ENCODE measurements around the gene ANKRD6. TPM values are rescaled to one million over a fixed set of nuclear protein-coding genes. Genes with fewer than 3 reads are reported as not detected.

The ANKRD6 gene
- total RNA-seq, 1 experiment from 2014 or later: 20.5 TPM

- intact Hi-C loops (cut with micrococcal nuclease; ENCODE audit: unreplicated experiment): no loop called here
- Mint-ChIP-seq H3K4me1 (ENCODE audit: low read depth, unreplicated experiment) (no peaks in the 10 kb centered on the region), H3K36me3 (ENCODE audit: insufficient read depth, unreplicated experiment) (no peaks in the 10 kb centered on the region), H3K27me3 (ENCODE audit: insufficient read depth, unreplicated experiment) (no peaks in the 10 kb centered on the region), H3K9me3 (ENCODE audit: unreplicated experiment) (no peaks in the 10 kb centered on the region), H3K4me3 (ENCODE audit: unreplicated experiment) (no peak overlapping the region), H3K27ac (ENCODE audit: unreplicated experiment) (no peak overlapping the region)
- Histone ChIP-seq H3K4me3 (ENCODE audit: low read depth, low read length) (no peak overlapping the region), H3K36me3 (ENCODE audit: control insufficient read depth, insufficient read depth, low read length) (no peaks in the 10 kb centered on the region), H3K9me3 (no peaks in the 10 kb centered on the region), H3K27me3 (replicated peaks; ENCODE audit: control insufficient read depth, insufficient read depth, low read length) (no peaks in the 10 kb centered on the region), H3K4me1 (no peaks in the 10 kb centered on the region)
- CTCF ChIA-PET: interaction anchor here (0.7 to 1.3 kb wide), 2 partner anchors 14 to 90 kb away, joined by 3 read pairs; no protein-coding TSS in a partner anchor
- no TSS peak for BruUV-seq (replicated peaks)
- DNase-seq: no peak
- POLR2A ChIA-PET: no interaction called here
- no peak for TF ChIP-seq CTCF (IDR thresholded peaks at IDR 0.05; ENCODE audit: insufficient read depth in 1 of 2, low read depth in 1 of 2, low read length in 1 of 2, severe bottlenecking in 1 of 2, unreplicated experiment in 1 of 2)
Observed at GRCh38 chr6:89584539-89584938, 151.6 kb downstream of the ANKRD6 start.

- no peaks in the 10 kb centered on the region for H3K9me3 Mint-ChIP-seq (ENCODE audit: unreplicated experiment)
- TF ChIP-seq CTCF (IDR thresholded peaks at IDR 0.05; ENCODE audit: insufficient read depth in 1 of 2, low read depth in 1 of 2, low read length in 1 of 2, severe bottlenecking in 1 of 2, unreplicated experiment in 1 of 2): no peak
- no TSS peak for BruUV-seq (replicated peaks)
- no peaks in the 10 kb centered on the region for H3K4me1 Mint-ChIP-seq (ENCODE audit: low read depth, unreplicated experiment)
- DNase-seq: no peak
- H3K4me3 Mint-ChIP-seq (ENCODE audit: unreplicated experiment): no peak overlapping the region
- intact Hi-C loops (cut with micrococcal nuclease; ENCODE audit: unreplicated experiment): no loop called here
- ChIA-PET CTCF (no interaction called here), POLR2A (no interaction called here)
- no peaks in the 10 kb centered on the region for H3K36me3 ChIP-seq (ENCODE audit: control insufficient read depth, insufficient read depth, low read length)
- no peaks in the 10 kb centered on the region for H3K9me3 ChIP-seq
- H3K4me3 ChIP-seq (ENCODE audit: low read depth, low read length): no peak overlapping the region
- H3K27me3 ChIP-seq (replicated peaks; ENCODE audit: control insufficient read depth, insufficient read depth, low read length): no peaks in the 10 kb centered on the region
- H3K27me3 Mint-ChIP-seq (ENCODE audit: insufficient read depth, unreplicated experiment): no peaks in the 10 kb centered on the region
- no peak overlapping the region for H3K27ac Mint-ChIP-seq (ENCODE audit: unreplicated experiment)
- H3K4me1 ChIP-seq: no peaks in the 10 kb centered on the region
- H3K36me3 Mint-ChIP-seq (ENCODE audit: insufficient read depth, unreplicated experiment): no peaks in the 10 kb centered on the region
Observed at GRCh38 chr6:89585154-89585553, 152.2 kb downstream of the ANKRD6 start.

GRCh38 chr6:89589297-89590025, 156.5 kb downstream of the ANKRD6 start:
- Histone ChIP-seq H3K27me3 (replicated peaks; ENCODE audit: control insufficient read depth, insufficient read depth, low read length) (no peaks in the 10 kb centered on the region), H3K36me3 (ENCODE audit: control insufficient read depth, insufficient read depth, low read length) (no peaks in the 10 kb centered on the region), H3K4me3 (ENCODE audit: low read depth, low read length) (no peak overlapping the region), H3K9me3 (no peaks in the 10 kb centered on the region), H3K4me1 (no peaks in the 10 kb centered on the region)
- DNase-seq: no peak
- no peak overlapping the region for H3K27ac Mint-ChIP-seq (ENCODE audit: unreplicated experiment)
- no peaks in the 10 kb centered on the region for H3K9me3 Mint-ChIP-seq (ENCODE audit: unreplicated experiment)
- no peak for TF ChIP-seq CTCF (IDR thresholded peaks at IDR 0.05; ENCODE audit: insufficient read depth in 1 of 2, low read depth in 1 of 2, low read length in 1 of 2, severe bottlenecking in 1 of 2, unreplicated experiment in 1 of 2)
- H3K4me3 Mint-ChIP-seq (ENCODE audit: unreplicated experiment): no peak overlapping the region
- ChIA-PET CTCF (no interaction called here), POLR2A (interaction anchor here (0.5 kb wide), 1 partner anchor 163 kb away, joined by 3 read pairs; no protein-coding TSS in a partner anchor)
- intact Hi-C loops (cut with micrococcal nuclease; ENCODE audit: unreplicated experiment): no loop called here
- BruUV-seq (replicated peaks): no TSS peak
- no peaks in the 10 kb centered on the region for H3K4me1 Mint-ChIP-seq (ENCODE audit: low read depth, unreplicated experiment)
- no peaks in the 10 kb centered on the region for H3K27me3 Mint-ChIP-seq (ENCODE audit: insufficient read depth, unreplicated experiment)
- H3K36me3 Mint-ChIP-seq (ENCODE audit: insufficient read depth, unreplicated experiment): no peaks in the 10 kb centered on the region

Data from Caco-2 (cell line).